NCI-H2107 (cell line): Measurements from ENCODE around the gene SLC6A13.

Experiments used
- DNase-seq: peaks from one replicate; lab custom pipeline; 2025; lab: John Stamatoyannopoulos, UW

Gene SLC6A13

DNA sequence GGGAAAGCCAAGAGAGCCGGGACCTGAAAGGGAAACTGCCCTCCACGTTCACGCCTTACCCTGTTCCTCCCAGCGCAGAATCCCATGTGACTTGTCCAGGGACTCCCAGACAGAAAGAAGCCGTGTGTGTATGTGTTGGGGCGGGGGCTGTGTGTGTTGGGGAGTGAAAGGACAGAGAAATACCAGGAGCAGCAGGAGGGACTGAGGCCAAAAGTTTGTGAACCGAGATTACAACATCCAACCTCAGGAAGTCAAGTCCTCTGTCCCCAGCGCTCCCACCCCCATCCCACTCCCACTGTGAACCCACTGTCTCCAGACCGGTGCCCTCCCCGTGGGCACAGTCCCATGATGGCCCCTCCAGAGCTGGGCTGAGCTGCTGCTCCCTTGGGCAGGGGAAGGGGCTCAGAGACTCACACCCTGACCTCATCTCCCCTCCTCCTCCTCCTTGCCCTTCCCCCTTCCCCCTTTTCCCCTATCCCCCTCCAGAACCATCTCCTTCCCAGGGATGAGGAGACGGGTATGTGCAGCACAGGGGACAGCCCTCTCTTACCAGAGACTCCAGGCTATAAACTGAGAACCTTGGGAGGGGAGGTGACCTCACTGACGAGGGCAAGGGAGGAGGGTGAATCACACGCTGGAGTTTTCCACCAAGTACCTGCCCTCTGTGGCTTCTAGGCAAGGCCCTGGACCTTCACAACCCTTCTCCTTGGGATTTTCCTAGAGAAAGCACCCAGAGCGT lies 48.5 kb downstream of the SLC6A13 start, which contains the start of gene SLC6A12:
Gene SLC6A12 (minus strand): TSS at position 155 of the 739 bp plus-strand sequence. CDS start 4,171 bp downstream, outside the sequence.
- DNase-seq, result no peak

DNA sequence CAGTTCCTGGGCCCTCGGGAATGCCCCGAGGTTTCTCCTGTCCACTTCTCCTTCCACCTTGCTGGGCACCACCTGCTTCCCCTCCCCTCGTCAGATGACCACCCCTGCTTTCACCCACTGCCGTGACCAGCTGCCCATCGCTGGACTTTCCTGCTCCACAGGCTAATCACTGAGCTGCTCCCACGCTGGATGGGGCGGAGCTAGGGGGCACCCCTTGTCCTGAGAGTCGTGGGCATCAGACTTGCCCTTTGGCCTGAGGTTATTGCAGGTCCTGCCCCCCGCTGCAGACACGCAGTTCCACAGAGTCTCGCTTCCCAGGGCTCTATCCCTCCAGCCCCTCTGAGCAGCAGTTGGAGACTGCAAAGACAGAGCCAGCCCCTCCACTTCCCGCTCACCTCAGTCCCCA lies 49.1 kb downstream of the SLC6A13 start:
- DNase-seq, result no peak

DNA sequence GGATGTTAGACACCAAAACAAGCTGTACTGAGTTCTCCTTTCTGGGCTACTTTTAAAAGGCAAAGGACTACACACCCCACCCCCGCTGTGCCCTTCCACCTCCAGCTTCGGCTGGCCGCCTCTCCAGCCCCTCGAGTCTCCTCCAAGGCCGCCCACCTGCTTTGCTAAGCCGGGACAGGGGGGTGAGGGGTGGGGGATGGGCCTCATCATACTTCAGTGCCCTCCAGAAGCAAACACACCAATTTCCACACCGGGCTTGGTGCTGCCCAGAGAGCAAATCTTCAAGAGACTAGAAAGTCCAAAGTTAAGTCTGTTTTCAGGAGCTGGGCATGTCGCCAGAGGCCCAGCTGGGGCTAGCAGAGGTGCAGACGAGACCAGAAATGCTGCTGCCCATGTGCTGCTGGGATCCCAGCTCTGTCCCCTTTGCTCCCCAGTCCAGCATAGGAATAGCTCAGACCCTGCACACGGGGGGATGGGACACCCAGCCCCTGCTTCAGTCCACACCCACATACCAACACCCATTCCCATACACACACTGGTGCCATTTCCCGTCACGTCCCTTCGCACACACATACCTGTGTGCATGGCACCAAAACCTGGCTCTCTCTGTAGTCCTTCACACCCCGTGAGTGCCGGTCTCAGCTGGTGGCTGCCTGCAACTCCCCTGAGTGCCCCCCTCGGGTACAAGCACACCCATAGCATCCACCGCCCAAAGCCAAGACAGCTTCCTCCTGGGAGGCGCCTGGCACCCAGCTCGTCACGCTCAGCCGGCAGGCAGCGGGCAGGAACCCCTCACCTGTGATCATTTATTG lies 49.7 kb downstream of the SLC6A13 start:
- no peak for DNase-seq

DNA sequence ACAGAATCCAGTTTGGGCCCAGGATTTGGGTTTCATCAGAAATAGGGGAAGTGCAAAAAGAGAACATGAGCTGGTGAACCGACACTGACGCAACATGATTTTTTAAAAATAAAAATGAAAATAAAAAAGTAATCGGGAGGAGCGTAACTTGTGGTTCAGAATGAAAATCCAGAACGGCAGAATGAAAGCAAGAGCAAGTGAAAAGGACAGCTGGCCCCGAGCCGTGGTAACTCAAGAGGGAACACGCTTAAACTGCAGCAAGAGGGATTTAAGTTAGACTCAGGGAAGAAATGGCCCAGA lies 50.3 kb downstream of the SLC6A13 start:
- DNase-seq, result no peak

DNA sequence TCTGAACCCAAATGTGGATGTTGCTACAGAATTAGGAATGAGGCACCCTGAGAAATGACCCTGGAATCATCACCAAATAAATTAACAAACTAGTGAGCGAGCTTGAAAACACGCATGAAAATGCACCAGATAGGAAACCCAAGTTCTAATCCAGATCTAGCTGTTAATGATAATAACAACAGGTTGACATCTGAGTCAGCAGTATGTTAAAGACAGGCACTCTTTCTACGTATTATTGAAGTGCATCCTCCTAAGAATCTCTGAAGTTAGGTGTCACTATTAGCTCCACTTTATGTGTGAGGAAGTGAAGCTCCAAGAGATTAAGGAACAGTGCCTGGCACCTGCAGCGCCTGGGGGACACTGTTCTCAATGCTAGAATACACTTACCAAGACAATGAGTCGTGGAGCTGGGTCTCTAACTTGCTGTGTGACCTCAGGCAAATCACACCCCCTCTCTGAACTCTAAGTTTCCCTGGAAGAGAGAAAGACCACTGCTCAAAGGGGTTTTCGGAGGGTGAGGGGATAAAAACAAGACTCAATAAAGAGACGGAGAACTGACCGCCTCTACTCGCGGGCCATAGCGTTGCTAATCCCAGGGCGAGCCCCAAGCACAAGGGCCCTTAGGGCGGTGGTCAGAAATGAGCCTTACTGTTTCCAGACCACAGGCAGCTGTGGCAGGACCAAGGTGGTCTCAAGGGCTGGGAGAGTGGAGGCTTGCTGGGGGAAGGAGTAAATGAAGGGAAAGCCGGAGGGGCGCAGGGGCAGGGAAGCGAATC lies 50.8 kb downstream of the SLC6A13 start:
- no peak for DNase-seq

DNA sequence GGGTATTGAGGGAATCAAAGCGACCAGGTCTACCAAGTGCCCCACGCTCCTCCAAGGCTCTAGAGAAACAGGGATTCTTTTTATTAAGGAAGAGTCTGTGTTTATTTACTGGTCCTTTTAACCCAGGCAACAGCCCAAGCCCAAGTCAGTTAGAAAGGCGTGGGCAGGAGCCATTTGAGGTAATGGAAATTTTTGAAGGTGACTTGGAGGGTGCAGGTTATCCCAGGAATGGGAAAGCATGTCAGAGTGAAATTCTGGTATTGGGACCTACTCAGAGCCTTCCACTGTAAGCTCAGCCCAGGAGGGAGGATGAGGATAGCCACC lies 51.5 kb downstream of the SLC6A13 start:
- DNase-seq, result no peak

DNA sequence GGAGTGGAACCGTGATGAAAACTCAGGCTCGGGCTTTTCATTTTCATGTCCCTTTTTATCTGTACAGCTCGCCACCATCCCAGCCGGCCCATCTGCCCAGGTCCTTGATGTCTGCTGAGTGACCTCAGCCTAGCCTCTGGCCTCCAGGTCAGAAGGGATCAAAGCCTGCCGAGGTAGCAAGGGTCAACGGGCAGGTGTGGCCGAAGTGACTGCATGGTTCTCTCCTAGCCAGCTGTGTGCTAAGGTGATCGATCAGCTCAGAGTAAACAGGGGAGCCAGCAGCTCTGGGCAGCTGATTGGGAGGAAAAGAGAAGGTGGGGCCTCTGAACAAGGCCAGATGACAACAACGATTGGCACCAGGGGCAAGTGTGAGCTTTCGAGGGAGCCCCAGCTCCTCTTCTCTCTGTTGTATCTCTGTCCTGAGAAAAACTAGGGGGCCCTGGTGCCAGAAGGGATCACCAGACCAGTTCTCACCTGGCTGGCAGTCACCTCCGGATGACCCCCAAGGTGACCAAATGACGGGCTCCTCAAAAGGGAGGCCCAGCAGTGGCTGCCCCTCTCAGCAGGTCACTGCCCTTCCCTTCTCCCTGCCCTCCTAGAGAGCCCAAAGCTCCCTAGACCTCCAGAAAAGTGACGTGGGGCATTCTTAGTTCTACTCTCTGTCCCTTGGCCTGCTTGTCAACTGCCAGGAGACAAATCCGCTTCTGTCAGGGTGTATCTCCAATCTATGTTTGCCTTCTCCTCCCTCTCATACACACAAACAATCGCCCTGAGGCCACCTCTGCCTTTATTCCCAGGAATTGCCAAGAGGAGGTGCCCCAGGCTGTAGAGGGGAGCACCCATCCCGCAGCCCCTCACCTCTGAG lies 52.1 kb downstream of the SLC6A13 start:
- no peak for DNase-seq

DNA sequence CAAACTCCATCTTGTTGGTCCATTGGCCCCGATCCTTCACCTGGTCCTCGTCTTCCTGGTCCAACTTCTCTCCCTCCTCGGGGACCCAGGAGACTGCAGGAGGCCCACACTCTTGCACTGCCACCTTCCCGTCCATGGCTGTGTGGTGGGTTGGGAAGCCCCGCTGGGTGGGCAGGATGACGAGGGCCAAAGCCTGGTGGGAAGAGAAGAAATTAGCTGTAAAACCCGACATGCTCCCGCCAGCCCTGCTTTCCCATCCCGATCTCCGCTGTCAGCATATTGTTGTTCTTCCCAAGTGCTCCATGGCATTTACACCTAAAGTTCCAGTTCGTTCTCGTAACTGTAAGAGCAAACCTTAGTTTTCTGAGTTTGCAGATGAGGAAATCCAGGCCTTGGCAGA lies 52.8 kb downstream of the SLC6A13 start:
- DNase-seq, result no peak

DNA sequence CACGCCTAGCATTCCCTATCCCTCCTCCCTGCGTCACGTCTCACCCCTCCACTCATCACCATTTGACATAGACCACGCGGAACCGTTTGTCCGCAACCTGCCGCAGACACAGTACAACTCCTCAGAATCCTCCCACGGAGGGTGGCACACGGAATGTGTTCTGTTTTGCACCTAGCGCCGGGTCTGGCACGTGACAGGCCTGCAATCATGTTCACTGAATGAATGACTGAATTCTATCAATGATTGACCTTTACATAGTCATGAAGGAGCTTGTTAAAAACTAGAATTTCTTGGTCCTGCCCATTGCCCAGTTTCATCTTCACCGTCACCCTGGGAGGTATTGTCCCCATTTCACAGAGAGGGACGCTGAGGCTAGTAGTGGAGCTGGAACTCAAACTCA lies 53.4 kb downstream of the SLC6A13 start:
- no peak for DNase-seq

DNA sequence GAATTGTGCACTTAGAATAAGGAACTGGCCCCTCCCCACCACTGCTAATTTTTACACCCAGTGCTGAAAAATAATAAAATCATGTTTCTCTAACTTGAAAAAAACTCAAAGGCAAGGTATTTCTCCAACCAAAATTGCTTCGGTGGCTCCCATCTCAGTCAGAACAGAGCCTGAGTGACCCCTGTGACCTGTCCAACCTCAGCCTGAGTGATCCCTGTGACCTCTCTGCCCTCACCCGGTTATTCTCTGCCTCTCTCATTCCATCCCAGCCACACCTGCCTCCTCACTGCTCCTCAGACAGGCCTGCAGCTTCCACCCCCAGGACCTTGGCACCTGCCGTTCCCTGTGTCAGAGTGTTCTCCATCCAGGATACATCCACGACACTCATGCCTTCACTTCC lies 53.8 kb downstream of the SLC6A13 start:
- no peak for DNase-seq

DNA sequence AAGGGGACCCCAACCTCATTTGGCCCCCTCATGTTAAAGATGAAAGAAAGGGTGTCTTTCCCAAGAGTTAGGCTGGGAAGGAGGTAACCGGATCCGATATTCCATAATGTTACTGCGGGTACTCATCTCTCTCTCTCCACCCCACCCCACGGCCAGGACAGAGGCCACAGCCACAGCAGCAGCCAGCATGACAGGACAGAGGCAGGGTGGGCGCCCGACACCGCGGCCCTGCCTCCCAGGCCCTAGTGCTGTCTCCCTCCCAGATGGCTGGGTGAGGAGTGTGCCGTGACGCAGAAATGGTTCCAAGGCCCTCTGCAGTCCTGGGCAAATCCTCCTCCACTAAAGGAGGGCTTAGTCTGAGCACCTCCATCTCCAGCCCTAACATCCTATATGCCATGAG lies 54.8 kb downstream of the SLC6A13 start:
- DNase-seq, result no peak

DNA sequence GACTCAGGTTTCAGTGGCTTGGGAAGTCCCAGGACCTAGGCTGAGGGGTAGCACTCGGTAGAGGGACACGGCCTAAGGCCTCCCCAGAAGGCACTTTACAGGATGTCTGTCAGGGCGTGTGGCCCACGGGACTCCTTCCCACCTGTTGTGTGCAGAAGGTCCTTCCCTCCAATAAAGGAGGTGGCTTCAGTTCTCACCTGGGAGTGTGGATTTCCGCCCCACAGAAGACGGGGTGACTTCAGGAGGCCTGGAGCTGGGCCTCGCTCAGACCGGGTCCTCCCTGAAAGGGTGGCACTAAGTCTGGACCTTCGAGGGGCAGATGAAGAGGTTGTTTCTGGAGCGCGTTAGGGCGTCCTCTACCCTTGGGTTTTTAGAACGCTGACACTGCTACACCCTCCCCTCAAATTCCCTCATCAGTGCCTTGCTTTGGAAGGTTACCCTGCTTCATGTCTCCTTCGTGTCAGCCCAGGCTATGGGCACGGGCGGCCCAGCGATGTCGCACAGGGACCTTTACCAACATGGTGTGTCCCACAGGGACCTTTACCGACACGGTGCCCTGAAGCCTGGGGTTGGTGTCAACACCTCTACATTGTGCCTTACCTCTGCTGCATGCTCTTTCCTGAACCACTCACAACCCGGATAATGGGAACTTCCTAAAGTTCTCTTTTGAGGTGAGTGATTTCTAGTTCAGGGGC lies 55.7 kb downstream of the SLC6A13 start:
- DNase-seq, result no peak

DNA sequence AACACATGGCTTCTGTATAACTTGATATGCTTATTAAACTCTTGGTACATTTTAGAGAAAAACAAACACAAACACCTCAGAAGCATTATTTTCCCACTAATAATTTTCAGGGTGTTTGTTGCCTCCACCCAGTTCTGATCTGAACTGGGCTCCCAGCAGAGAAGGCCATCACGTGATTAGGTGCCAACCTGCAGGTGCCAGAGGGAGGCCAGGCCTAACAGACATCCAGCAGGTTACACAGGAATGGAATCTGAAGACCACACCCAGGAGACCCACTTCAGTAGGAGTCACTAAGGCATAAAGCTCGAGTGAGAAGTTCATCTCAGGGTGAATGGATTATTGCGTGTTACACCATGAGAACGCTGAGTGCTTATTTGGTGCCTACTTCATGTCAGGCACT lies 57.6 kb downstream of the SLC6A13 start:
- no peak for DNase-seq

DNA sequence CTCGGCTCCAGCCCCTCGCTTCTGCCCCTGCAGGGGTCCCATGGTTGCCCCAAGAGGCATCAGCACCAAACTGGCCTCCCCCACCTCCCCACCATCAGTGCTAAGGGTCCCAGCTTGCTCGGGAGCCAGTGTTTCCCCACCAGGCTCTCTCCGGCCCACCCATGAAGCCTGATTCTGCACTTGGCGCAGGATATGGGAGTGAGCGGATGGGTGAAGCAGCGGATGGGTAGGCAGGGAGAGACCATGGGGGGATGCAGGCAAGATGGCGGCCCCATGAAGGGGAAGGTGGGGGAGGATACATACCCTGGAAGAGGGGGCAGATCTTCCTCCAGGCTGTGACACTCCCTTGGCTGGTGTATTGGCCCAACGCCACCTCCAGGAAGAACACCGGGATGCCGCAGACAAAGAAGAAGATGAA lies 58.4 kb downstream of the SLC6A13 start:
- no peak for DNase-seq

DNA sequence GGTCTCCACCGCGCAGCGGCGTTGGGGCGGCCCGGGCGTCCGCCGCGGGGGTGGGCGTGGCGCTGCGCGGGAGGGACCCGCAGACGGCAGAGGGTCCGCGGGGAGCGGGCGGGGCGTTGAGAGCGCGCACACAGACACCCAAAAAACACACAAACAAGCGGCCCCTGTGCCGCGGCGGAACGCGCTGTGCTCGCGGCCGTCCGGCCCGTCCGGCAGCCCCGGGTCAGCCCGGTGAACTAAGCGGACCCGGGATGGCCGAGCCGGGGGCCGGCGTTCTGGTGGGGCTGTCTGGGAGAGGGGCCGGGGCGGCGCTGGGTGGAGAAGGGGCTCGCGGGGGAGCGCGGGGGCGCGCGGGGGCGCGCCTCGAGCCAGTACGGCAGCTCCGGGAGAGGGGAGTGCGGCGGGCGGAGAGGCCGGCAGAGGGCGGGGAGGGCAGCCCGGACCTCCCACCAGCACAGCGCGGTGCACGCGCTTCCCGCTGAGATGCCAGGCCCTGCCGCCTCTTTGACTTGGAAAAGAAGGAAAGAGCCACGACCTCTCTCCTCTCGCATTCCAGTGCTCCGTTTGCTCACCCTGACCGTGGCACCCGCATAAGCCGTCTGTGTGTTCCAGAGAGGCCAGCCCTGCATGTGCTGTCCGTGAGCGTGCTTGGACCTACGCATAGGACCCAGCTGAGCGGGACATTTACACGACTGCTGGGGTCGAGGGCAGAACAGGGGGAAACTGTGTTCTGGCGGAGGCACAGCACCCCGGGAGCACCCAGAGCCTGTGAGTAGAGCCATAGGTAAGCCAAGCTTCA lies 59.0 kb downstream of the SLC6A13 start:
- no peak for DNase-seq

DNA sequence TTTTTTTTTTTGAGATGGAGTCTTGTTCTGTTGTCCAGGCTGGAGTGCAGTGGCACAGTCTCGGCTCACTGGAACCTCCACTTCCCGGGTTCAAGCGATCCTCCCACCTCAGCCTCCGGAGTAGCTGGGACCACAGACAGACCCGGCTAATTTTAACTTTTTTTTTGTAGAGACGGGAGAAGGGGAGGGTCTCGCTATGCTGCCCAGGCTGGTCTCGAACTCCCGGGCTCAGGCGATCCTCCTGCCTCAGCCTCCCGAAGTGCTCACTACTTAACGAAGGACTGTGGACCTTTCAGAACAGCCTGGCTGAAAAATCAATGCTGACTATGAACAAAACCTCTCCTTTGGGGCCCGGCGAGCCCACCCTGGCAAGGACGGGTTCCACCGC lies 59.6 kb downstream of the SLC6A13 start:
- DNase-seq, result no peak

DNA sequence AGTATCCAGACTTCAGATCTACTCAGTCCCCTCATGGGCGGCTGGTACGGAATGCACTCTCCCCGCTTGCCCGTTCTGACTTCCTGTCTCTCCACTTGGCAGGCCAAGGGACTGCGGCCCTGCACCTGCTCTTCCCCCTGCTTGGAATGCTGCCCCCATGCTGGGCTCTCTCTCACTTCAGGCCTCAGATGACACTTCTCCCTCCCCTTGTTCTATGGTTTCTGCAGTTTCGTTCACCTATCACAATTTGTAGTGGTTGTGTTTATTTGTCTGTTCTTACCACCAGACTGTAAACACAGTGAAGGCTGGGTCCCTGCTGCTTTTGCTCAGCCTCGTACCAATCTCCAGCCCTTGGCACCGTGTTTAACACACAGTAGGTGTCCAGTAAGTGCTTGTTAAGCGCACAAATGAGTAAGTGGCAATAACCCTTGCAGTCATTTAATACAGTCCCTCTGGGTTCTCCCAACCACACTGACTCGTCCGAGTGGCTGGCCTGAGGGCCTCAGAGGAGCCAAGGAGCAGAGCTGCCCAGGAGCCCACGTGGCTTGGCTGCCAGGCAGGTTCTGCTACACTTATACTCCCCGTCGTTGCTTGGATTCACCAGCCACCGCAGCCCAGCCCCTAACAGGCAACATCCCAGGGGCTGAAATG lies 60.4 kb downstream of the SLC6A13 start:
- DNase-seq, result peak; percentile 80

DNA sequence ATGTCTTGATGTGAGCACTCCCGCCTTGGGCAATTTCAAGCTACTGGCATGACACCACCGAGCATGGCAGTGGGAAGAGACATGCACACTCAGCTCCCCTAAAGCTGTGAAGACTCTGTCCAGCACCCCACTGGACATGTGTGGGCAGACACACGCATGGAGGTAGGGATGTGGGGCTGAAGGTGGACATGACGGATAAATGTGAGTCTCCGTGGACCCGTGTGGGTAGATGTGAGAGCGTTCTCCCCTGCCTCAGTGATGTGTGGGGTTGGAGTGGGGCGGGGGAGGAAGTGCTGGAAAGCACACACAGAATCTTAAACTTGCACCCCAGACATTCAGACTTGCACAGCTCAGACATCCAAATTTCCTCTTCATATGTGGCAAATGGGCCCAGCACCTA lies 61.3 kb downstream of the SLC6A13 start:
- DNase-seq, result no peak

DNA sequence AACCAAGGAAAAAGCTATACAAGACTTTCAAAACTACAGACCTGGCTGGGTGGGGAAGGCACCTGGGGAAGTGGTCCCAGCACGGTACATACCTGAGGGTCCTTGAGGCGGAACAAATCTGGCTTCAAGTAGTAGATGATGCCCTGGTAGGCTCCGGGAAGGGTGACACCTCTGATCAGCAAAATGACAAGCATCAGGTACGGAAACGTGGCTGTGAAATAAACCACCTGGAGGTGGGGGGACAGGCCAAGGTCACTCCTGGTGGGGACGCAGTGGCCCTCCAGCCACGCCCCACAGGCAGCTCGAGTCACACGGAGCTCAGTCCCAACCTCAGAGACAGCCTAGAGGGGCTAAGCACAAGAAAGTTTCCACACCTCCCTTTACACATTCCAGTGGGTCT lies 63.9 kb downstream of the SLC6A13 start:
- no peak for DNase-seq
